NCI-H146 treated with DMSO at 0.1 percent for 48 hours (cell line): ENCODE results near the gene NEDD9.

ENCODE experiments used
- DNase-seq: peaks from one replicate; lab custom pipeline; 2025; ENCODE audit not compliant: unreplicated experiment; lab: John Stamatoyannopoulos, UW

Gene NEDD9

GRCh38 chr6:11235062-11235461 lies 2.6 kb upstream of the NEDD9 start:
- DNase-seq: no peak

DNA sequence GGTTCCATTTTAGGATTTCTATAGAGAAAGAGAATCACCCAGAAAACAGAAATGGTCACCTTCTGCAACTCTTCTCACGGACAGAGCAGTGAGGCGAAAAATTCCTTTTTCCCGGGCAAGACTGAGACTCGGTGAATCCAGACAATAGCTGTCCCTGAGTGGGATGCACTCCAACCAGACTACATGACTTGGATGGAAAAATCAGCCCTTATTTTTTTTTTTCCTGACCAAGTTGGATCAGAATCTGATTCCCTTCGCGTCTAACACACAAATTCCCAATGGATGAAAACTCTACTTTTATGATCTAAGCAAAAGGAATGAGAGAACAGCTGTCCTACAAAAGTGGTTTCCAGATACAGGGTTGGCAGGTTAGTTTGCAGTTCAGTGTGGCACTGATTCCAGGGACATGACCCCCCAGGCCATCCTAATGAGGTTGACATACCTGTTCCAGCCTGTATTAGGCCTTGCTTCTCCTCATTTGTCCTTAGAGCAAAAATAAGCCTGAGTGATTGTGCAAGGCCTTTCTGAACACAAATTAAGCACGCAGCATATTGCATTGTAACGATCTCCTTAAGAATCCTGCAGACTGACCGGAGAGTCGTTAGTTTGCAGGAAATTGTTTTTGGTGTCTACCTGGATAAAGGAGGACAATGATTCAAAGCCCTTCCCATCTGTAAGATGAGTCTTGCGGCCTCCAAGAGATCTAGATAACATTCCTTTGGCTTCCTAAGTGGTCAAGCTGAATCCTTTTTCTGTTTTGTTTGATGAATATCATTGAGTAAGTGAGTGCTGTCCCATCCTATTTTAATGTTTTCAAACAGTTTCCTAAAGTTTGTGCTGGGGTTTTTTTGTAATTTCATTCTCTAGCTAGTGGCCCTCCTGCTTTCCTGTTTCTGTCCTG lies 1.5 kb upstream of the NEDD9 start:
- DNase-seq: no peak

- DNase-seq: no peak
Observed at GRCh38 chr6:11232770-11233626, 530 bp upstream of the NEDD9 start.

DNA sequence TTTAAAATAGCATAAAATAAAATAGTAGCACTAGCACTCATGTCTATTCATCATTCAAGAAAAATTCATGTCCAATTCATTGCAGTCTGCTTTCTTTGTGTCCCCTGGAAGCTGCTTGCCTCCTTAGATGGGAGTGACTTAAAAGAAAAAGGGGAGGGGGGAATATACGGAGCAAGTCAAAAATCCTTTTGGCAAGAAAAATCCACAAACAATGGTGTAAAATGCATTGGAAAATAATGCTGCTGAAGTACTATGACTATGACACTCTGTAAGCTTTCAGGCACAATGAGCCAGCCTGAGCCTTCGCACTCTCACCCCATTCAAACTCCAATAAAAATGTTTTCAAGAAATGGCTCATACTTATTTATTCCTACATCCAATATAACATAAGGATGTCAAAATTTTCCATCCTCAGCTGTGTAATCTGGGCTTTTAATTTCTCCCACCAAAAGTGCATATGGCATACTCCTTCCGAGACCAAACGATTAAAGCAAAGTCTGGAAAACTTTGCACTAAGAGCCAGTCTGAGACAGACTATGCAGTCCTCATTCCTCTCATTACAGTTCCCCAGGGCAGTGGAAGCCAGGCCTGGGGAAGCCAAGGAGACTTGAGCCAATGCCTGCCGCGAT lies 790 bp downstream of the NEDD9 start:
- no peak for DNase-seq

GRCh38 chr6:11231108-11231463 lies 1.4 kb downstream of the NEDD9 start:
- no peak for DNase-seq

DNA sequence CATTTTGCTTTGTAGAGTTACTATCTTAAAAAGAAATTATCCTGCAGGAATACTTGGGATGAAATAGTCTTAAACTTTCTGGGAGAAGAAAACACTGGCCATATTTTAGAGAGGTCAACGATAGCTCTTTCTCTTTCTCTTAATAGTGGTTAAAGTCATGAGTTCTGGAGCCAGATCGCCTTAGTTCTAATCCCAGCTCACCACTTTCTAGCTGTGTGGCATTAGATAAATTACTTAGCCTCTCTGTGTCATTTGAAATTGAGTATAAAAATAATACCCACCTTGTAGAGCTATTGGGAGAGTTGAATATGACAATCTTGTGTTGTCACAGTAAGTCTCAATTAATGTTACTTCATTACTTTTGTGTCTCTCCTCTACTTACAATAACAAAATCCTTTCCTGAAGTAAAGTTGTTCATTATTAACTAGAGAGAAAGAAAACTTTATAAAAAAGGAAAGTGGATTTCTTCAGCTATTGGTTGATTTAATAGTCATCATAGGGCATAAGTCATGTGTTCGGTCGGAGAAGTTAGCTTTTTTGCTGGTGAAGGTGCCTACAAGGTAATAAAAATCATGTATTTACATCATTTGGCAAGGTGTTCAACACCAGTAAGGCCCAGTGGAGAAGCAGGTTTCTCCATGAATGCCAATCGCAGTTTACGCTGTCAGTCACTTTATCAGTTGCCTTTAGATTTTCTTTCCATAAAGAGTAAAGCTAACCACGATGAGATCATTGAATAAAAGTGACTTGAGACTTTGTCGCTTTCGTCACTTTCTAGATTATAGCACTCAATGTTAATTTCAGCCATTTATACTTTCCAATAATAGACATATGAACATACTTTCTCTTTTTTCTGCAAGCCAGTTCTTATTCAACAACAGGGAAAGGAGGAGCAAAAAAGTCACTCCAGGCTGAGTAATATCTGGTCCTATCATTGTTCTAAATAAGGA lies 2.0 kb downstream of the NEDD9 start:
- no peak for DNase-seq

GRCh38 chr6:11229655-11230046 lies 2.8 kb downstream of the NEDD9 start:
- DNase-seq: no peak

DNA sequence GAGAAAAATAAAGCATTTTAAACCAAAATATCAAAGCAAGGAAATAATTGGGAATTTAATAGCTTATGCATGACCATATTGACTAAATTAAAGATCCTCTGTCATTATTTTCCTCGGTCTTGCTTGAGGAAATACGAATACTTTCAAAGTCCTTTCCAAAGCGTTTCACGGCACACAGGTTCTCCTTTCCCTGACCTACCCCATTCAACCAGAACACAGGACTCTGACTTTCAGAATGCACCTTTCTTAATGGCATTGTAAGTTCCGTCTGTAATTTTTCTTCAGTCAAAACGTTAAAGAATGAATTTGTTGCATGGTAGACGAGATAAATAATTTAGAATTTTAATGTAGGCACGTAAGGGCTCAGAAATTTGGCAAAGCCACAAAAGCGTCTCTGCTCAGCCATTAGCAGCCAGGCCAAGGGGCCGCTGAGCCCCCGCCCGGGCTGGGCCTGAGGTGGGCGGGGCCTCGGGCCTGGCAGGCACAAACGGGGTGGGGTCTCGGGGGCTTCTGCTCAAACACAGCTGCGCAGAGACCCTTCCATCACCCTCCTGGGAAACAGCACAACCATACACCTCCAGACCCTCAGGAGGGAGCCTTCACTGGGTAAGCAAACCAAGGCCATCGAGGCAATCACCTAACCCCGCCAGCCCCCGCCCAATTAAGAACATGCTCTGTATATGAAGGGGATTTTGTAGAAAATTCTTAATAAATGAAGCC lies 3.4 kb downstream of the NEDD9 start:
- no peak for DNase-seq

GRCh38 chr6:11227698-11228097 lies 4.8 kb downstream of the NEDD9 start:
- DNase-seq: no peak

- no peak for DNase-seq
Observed at GRCh38 chr6:11226005-11226404, 6.5 kb downstream of the NEDD9 start.

DNA sequence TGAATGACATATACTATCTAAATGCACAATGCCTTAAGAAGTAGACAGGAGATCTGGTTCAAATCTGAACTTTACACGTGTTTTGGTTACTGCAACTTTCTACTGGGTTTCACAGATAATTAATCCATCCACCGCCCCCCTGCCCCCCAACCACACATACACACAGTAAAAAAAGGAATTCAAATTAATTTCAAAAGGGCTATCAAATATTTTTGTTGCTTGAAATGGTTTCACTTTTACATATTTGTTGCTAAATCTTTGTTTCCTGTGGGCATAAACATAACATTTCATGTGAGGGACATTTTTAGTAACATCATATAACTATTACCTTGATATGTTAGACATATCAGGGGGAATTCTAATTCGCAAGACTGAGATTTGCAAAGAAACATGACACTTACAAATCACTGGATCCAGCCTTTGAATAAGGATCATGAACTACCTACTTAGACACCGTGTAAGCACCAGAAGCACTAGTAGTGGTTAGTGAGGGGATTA lies 7.5 kb downstream of the NEDD9 start:
- DNase-seq: no peak

DNA sequence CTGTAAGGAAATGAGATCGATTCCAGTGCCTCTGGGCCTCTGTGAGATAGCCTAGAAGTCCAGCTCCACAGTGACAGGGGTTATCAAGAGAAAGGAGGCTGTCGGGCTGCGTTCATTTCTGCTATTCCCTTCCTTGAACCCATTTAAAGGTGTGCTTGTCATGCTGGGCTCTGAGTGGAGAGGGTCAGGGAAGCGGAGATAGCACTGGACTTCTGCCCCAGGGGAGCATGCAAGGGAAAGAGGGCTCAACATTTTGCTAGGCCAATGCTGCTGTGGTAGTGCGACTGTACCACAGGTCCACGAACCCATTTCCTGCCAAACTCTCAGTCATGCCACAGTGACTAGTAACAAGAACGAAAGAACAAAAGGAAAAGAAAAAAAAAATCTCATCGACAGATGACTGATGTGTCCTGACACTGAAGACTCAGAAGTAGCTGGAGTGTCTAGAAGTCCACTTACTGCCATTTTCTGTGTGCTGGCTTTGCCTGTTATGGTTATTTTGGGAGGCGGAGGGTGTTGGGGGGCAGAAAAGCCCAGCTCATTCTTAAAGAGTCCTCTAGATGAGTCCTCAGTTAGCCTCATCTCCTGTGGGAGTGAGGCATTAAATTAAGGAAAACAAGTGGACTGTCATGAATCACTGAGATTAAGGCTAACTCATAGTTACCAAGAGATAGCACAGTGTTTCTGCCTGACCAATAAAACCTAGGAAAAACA lies 8.1 kb downstream of the NEDD9 start:
- no peak for DNase-seq

- no peak for DNase-seq
Observed at GRCh38 chr6:11223286-11223864, 9.1 kb downstream of the NEDD9 start.

DNA sequence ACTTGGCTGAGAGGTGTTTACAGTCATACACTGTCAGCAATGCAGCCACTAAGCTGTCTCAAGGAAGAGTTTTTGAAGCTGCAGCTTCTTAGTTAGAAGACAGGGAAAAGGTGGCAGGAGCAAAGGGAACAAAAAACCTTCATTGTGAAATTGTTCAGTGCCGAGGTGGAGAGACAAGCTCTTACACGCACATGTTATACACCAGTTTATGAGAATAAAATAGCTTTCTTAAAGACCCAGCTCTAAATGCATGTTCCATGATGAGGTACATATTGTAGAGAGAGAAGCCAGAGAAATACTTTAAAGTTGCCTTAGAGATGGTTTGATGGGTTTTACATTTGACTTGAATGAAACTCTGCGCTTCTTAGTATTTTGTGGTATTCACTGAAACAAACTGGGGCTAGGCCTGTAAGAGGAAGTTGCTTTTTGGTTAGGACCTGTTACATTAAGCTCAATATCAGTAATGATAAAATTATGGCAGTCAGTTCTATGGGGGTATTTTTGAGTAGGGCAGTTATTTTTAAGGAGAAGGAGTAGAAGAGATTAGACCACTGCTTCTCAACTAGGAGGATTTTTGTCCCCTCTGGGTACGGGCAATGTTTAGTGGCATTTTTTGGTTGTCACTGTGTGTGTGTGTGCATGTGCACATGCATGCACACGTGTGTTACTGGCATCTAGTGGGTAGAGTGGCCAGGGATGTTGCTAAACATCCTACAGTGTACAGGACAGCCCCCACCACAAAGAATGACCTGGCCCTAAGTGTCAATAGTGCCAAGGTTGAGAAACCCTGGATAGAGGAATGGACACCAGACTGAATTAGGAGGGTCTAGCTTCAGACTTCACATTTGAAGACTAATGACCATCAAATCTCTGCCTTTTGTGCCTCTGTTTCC lies 9.8 kb downstream of the NEDD9 start:
- no peak for DNase-seq

- DNase-seq: no peak
Observed at GRCh38 chr6:11221623-11222384, 10.7 kb downstream of the NEDD9 start.

DNA sequence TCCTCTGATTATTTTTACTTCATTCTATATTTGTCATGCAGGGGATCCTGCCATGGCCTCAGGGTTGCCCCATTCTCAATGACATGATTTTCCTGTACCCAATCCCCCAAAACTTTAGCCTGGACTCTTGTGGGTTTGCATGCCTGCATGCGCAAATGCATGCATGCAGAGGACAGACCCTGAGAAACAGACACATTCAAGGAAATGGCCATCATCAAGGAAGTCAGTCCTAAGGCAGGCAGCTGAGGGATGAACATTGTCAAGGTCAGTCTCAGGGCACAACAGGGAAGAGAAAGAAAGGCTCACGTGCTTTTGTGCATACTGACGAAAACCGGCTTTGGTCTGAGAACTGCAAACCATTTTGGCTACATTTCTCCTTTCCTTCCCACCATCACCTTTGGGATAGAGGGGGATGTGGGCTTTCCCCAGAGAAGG lies 13.1 kb downstream of the NEDD9 start:
- no peak for DNase-seq
